ENCODE results near the gene BBS5.

GRCh38 chr2:169504651-169505050, 25.4 kb downstream of the BBS5 start:
- no peak for TF ChIP-seq CTCF (conservative IDR thresholded peaks at IDR 0.05; ENCODE audit: low read depth in 2 of 2)
- TF ChIP-seq EZH2 (IDR thresholded peaks at IDR 0.05; ENCODE audit: low read depth, unreplicated experiment) = no peak

Measured in GM23338 (cell line).